Regular cardiac myocyte (primary cell): ENCODE data around the gene CCAR1. TPM values are rescaled to one million over a fixed set of nuclear protein-coding genes. Genes with fewer than 3 reads are reported as not detected.

Source experiments
- total RNA-seq: library from RNA; depleted of rRNA; stranded (reverse); fragments of >200 nt; gene quantifications from 2 replicates; pipeline ENCODE4 v1.2.3, GENCODE V29; 2014

CCAR1 gene, protein sequence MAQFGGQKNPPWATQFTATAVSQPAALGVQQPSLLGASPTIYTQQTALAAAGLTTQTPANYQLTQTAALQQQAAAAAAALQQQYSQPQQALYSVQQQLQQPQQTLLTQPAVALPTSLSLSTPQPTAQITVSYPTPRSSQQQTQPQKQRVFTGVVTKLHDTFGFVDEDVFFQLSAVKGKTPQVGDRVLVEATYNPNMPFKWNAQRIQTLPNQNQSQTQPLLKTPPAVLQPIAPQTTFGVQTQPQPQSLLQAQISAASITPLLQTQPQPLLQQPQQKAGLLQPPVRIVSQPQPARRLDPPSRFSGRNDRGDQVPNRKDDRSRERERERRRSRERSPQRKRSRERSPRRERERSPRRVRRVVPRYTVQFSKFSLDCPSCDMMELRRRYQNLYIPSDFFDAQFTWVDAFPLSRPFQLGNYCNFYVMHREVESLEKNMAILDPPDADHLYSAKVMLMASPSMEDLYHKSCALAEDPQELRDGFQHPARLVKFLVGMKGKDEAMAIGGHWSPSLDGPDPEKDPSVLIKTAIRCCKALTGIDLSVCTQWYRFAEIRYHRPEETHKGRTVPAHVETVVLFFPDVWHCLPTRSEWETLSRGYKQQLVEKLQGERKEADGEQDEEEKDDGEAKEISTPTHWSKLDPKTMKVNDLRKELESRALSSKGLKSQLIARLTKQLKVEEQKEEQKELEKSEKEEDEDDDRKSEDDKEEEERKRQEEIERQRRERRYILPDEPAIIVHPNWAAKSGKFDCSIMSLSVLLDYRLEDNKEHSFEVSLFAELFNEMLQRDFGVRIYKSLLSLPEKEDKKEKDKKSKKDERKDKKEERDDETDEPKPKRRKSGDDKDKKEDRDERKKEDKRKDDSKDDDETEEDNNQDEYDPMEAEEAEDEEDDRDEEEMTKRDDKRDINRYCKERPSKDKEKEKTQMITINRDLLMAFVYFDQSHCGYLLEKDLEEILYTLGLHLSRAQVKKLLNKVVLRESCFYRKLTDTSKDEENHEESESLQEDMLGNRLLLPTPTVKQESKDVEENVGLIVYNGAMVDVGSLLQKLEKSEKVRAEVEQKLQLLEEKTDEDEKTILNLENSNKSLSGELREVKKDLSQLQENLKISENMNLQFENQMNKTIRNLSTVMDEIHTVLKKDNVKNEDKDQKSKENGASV
- total RNA-seq, result 23.1 and 33.4 TPM in 2 replicates

DNA sequence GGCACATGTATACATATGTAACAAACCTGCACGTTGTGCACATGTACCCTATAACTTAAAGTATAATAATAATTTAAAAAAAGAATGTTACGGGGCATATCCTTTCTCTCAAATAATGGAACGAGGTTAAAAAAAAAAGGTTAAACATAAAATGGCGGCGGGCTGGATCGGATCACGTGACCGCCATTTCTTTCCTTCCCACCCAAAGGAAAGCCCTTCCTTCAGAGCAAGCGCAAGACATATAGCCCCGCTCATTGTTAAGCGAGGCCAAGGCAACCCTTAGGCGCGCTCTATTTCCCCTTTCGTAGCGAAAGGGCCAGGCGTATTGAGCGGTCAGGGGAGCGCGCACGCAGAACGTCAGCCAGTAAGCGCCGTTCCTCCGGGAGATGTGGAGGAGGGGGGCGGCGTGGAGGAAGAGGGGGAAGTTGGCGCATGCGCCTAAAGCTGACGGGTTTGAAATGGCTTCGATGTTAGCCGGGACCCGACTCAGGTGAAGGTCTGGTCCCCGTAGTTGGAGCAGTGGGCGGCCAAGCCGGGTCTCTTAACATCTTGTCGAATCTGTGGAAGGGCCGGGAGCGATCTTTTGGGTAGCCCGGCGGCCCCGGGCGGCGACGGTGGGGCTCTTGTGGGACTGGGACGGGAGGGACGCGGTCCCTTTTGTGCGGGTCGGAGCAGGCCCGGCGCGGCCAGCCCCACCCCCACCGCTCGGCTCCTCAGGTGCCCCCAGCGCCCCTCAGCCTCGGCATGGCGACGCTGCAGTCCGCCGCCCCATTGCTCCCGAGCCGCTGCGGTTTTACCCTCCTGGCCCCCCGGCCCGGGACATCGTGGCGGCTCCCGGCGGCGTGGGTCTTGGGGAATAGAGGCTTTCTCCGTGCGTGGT is at the start of gene CCAR1:
Gene CCAR1, plus strand, starts transcription at position 447 of the 880 bp plus-strand sequence. CDS start 1,266 bp downstream, outside the sequence.

GRCh38 chr10:68826764-68827591 is 105.9 kb downstream of the CCAR1 start, which contains the start of gene STOX1:
TSS of gene STOX1 (plus strand) at chr10:68827531. CDS start at chr10:68827624, 93 bp downstream.

Other genes with a start within 250 kb of the CCAR1 start
- gene DNA2, start 249.3 kb upstream of the CCAR1 start, total RNA-seq, result 6.2 and 10.2 TPM in 2 replicates
- 19.7 and 20.1 TPM in 2 replicates for gene SLC25A16, start 193.7 kb upstream of the CCAR1 start, total RNA-seq
- 1.7 and 4.2 TPM in 2 replicates for gene TET1, start 160.9 kb upstream of the CCAR1 start, total RNA-seq
- gene STOX1, start 106.3 kb downstream of the CCAR1 start, total RNA-seq, result under 0.01 and 0.19 TPM in 2 replicates
- 81.3 and 91.3 TPM in 2 replicates for gene DDX50, start 180.1 kb downstream of the CCAR1 start, total RNA-seq
- gene DDX21, start 234.9 kb downstream of the CCAR1 start, total RNA-seq, result 69.9 and 127 TPM in 2 replicates